Activated naive CD4-positive, alpha-beta T cell treated with anti-CD3 and anti-CD28 coated beads, Interleukin-2, amount 50 U/mL, for 72 hours (primary cell): ENCODE results near the gene RFX2. TPM values are rescaled to one million over a fixed set of nuclear protein-coding genes. Genes with fewer than 3 reads are reported as not detected.
A peak's percentile ranks its signal among the peaks of the same experiment; 100 is the strongest.
"Not testable (repeated sequence)": the region's sequence is repeated elsewhere in the genome, so short reads cannot be mapped to it uniquely, and the experiment has no call there.

ENCODE experiments used
- ATAC-seq, 2 donors: fragments of 150-1000 bp; cut with Tn5 transposase; 2 replicates each; pipeline ENCODE4 v1.10.0; 2021; ENCODE audit warnings: mild to moderate bottlenecking in 2 of 2, moderate library complexity in 2 of 2
- DNase-seq, 2 donors: peaks; one replicate each; pipeline ENCODE4 v3.0.0; 2021 to 2022; ENCODE audit warnings: low spot score in 2 of 2
- H3K27ac Mint-ChIP-seq, 2 donors: one replicate each; pipeline ENCODE4 v1.8.0; 2022; ENCODE audit warnings: mild to moderate bottlenecking in 2 of 2, mixed read lengths in 2 of 2
- H3K36me3 Mint-ChIP-seq, 2 donors: one replicate each; pipeline ENCODE4 v1.8.0; 2022; ENCODE audit warnings: mixed read lengths in 2 of 2
- H3K9me3 Mint-ChIP-seq, 2 donors: one replicate each; pipeline ENCODE4 v1.8.0; 2022; ENCODE audit warnings: mixed read lengths in 2 of 2
- total RNA-seq, 2 donors: library from RNA; stranded (reverse); gene quantifications; one replicate each; pipeline ENCODE4 v1.2.3, GENCODE V29; 2022

The RFX2 gene
- total RNA-seq, 2 donors from 2014 or later: 11.2 to 13.8 TPM

DNA sequence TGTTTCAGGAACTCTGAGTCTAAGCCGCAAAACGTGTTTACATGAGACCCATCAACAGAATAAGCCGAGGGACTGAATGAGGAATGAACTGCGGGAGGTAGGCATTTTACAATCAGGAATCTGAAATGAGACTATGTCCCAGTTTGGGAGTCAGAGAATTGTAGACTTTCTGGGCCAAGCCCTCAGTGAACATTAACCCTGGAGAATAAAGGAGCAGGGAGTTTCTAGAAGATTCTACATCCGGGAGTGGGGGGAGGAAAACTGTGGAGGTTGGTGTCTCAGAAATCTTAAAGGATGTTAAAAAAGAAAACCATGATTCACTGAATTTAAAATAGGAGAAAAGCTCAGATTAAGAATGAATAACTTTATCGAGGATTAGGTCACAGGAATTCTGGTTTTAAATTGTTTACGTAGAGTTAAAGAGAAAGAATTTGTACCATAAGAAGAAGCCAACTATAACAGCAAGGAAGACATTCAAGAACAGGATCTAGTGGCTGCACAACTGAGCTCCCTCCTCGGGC, 18.5 kb downstream of the RFX2 start:
- no peaks in the 10 kb centered on the region for H3K36me3 Mint-ChIP-seq
- H3K9me3 Mint-ChIP-seq: no peaks in the 10 kb centered on the region
- ATAC-seq: no peak
- DNase-seq: no peak
- no peak overlapping the region for H3K27ac Mint-ChIP-seq

- Mint-ChIP-seq H3K9me3 (no peaks in the 10 kb centered on the region), H3K36me3 (no peaks in the 10 kb centered on the region), H3K27ac (no peak overlapping the region)
- DNase-seq: no peak
- no peak for ATAC-seq
These were observed 19.7 kb downstream of the RFX2 start for GRCh38 chr19:6090634-6091033.

- ATAC-seq (no peak), DNase-seq (no peak)
- H3K36me3 Mint-ChIP-seq: no peaks in the 10 kb centered on the region
- peak overlapping the region; percentile 13 to 36 for H3K27ac Mint-ChIP-seq
- no peaks in the 10 kb centered on the region for H3K9me3 Mint-ChIP-seq
These were observed 21.7 kb downstream of the RFX2 start for GRCh38 chr19:6088602-6089049.

DNA sequence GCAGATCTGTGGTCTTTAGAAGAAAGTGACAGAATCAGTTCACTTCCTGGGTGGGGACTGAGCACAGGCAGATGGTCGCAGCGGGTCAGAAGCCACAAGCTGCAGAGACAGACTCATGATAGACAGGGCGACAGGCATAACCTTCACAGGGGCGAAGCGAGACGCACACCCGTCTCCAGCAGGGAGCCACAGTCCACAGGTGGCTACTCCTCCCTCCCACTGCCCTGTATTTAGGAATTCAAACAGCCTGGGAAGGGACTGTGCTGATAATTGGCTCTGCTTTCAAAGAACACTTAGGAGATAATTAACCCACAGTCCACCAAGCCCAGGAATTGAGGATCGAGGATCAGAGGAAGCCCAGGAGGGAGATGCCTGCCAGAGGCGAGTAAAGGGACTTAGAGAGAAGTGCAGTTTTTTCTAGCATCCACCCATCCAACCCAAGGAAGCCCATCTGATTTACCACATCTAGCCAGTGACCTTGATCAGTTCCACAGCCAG, 23.2 kb downstream of the RFX2 start:
- peak; percentile 44 to 48 for ATAC-seq

DNA sequence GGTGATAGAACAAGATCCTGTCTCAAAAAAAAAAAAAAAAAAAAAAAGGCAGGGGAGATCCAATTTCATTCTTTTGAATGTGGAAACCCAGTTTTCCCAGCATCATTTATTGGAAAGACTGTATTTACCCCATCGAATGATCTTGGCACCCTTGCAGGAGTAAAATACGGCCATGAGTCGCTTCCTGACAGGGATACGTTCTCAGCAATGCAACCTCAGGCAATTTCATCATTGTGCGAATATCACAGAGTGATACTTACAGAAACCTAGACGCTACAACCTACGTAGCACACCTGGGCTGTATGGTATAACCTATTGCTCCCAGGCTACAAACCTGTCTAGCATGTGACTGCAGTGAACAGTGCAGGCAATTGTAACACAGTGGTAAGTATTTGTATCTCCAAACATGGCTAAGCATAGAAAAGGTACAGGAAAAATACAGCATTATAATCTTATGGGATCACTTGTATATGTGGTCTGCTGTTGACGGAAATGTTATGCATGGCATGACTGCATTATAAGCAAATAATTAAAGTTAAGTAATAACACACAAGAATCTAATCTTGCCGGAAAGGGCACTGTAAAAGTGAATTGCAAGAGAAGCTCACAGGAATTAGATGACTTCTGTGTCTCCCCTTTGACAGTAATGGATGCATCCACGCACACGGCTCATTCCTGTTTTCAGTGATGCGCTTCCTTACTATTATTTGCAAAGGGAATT, 24.1 kb downstream of the RFX2 start:
- ATAC-seq: no peak

More for the DNA sequence above, 23.2 kb downstream of the RFX2 start:
- Mint-ChIP-seq H3K27ac (no peak overlapping the region), H3K36me3 (no peaks in the 10 kb centered on the region), H3K9me3 (no peaks in the 10 kb centered on the region)
- no peak for DNase-seq

DNA sequence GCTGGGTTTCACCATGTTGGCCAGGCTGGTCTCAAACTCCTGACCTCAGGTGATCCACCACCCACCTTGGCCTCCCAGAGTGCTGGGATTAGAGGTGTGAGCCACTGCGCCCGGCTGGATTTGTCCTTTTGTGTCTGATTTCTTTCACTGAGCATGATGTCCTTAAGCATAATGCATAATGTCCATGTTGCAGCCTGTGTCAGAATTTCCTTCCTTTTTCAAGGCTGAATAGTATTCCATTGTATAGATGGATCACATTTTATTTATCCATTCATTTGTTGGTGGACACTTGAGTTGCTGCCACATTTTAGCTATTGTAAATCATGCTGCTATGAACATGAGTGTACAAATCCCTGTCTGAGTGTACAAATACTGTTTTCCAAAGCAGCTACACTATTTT, 25.5 kb downstream of the RFX2 start:
- no peak overlapping the region for H3K27ac Mint-ChIP-seq
- DNase-seq (no peak), ATAC-seq (no peak)
- H3K9me3 Mint-ChIP-seq: no peaks in the 10 kb centered on the region
- no peaks in the 10 kb centered on the region for H3K36me3 Mint-ChIP-seq

More for the DNA sequence above, 24.1 kb downstream of the RFX2 start:
- no peak for DNase-seq
- H3K36me3 Mint-ChIP-seq: no peaks in the 10 kb centered on the region
- no peaks in the 10 kb centered on the region for H3K9me3 Mint-ChIP-seq
- no peak overlapping the region for H3K27ac Mint-ChIP-seq

DNA sequence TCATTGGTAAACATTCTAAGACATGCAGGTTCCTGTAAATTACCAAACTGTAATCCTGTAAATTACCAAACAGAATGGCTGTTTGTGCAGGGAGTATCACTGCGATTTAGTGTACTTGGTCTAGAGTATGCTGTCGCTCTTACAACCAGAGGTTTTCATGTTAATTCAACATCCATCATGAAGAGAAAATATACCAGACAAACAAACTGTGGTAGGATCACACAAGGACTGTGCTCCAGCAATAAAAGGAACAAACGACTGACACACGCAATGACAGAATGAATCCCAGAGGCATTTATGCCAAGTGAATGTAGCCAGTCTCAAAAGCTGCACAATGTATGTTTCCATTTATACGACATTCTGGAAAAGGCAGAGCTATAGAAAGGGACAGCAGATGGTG, 31.2 kb downstream of the RFX2 start:
- no peaks in the 10 kb centered on the region for H3K9me3 Mint-ChIP-seq
- no peak for DNase-seq
- ATAC-seq: no peak
- no peak overlapping the region for H3K27ac Mint-ChIP-seq
- H3K36me3 Mint-ChIP-seq: no peaks in the 10 kb centered on the region

- DNase-seq (no peak), ATAC-seq (no peak)
- Mint-ChIP-seq H3K36me3 (no peaks in the 10 kb centered on the region), H3K9me3 (no peaks in the 10 kb centered on the region), H3K27ac (no peak overlapping the region)
These were observed 32.2 kb downstream of the RFX2 start for GRCh38 chr19:6078068-6078467.

- no peak overlapping the region for H3K27ac Mint-ChIP-seq
- H3K9me3 Mint-ChIP-seq: no peaks in the 10 kb centered on the region
- no peak for ATAC-seq
- DNase-seq: no peak
- H3K36me3 Mint-ChIP-seq: no peaks in the 10 kb centered on the region
These were observed 33.4 kb downstream of the RFX2 start for GRCh38 chr19:6076675-6077463.

- no peak for ATAC-seq
- no peak overlapping the region for H3K27ac Mint-ChIP-seq
- H3K36me3 Mint-ChIP-seq: no peaks in the 10 kb centered on the region
- H3K9me3 Mint-ChIP-seq: no peaks in the 10 kb centered on the region
- no peak for DNase-seq
These were observed 34.0 kb downstream of the RFX2 start for GRCh38 chr19:6076291-6076665.

- no peak for DNase-seq
- H3K9me3 Mint-ChIP-seq: peaks cover 0 to under 1% of the 10 kb centered on the region in 2 donors
- no peaks in the 10 kb centered on the region for H3K36me3 Mint-ChIP-seq
- no peak overlapping the region for H3K27ac Mint-ChIP-seq
- no peak for ATAC-seq
These were observed 35.4 kb downstream of the RFX2 start for GRCh38 chr19:6074709-6075403.

GRCh38 chr19:6073858-6074708, 36.2 kb downstream of the RFX2 start:
- DNase-seq: no peak
- no peak for ATAC-seq
- Mint-ChIP-seq H3K36me3 (no peaks in the 10 kb centered on the region), H3K27ac (peak overlapping the region in 1 of 2 donors; percentile 38), H3K9me3 (peaks cover 4 to 6% of the 10 kb centered on the region in 2 donors)

DNA sequence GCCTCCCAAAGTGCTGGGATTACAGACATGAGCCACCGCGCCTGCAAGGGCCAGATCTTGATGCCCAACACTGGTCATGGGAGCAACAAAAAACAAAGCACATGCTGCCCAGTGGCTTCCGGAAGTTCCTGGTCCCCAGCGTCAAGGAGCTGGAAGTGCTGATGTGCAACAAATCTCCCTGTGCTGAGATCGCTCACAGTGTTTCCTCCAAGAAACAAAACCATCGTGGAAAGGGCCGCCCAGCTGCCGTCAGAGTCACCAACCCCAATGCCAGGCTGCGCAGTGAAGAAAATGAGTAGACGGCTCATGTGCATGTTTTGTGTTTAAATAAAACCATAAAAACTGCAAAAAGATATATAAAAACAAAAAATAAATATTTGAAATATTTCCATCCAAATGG, 37.1 kb downstream of the RFX2 start:
- not testable (repeated sequence) for H3K36me3 Mint-ChIP-seq, DNase-seq, H3K9me3 Mint-ChIP-seq, ATAC-seq, H3K27ac Mint-ChIP-seq

DNA sequence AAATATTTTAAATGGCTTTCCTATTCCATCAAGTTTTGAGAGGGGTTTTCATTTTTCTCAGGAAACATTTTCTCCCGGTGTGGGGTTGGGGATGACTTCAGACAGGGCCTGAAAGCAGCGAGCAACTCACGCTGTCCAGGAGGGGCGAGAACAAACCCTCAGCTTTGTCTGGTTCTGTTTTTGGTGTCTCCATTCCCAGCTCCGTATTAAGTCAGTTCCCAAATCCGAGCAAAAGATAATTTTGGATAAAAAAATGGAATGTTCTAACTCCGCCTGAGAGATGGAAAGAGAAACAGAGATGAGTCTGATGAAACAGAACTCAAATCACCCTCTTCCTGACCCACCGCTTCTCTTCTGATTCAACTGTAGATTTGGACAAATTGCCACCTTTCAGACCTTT, 38.4 kb downstream of the RFX2 start:
- H3K36me3 Mint-ChIP-seq: no peaks in the 10 kb centered on the region
- ATAC-seq: no peak
- peaks cover 4 to 11% of the 10 kb centered on the region in 2 donors for H3K9me3 Mint-ChIP-seq
- no peak for DNase-seq
- no peak overlapping the region for H3K27ac Mint-ChIP-seq

DNA sequence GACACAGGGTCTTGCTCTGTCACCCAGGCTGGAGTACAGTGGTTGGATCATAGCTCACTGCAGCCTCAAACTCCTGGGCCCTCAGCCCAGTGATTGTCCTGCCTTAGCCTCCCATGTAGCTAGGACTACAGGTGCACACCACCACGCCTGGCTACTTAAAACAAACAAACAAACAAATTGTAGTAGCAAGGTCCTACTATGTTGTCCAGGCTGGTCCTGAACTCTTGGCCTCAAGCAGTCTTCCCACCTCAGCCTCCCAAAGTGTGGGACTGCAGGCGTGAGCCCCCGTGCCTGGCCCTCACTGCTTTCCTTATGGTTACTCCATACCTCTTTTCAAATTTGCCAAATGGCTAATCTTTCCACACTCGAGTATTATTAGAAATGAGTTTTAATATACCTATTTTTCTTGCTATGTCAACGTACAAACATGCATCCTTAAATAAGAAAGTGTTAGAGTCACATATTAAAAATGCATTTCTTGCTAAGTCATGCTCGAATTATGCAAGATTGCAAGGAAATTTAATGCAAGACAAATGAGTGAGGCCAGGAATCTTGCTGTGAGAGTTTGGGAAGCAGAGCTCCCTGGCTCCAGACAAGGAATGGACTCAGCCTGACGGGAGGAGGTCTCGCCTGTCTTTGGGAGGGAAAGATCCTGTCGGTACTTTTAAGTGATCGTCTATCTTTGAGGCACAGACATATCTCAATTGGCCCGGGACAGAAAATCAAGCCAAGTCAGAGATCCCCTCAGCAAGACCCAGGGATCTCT, 39.4 kb downstream of the RFX2 start:
- no peak overlapping the region for H3K27ac Mint-ChIP-seq
- ATAC-seq (no peak), DNase-seq (no peak)
- H3K36me3 Mint-ChIP-seq: no peaks in the 10 kb centered on the region
- H3K9me3 Mint-ChIP-seq: peaks cover 4 to 11% of the 10 kb centered on the region in 2 donors
